ENCODE measurements around the gene TUFT1.

Gene TUFT1

GRCh38 chr1:151568626-151569088 lies 28.5 kb downstream of the TUFT1 start:
- H3K36me3 Mint-ChIP-seq, result peaks cover 0 to 4% of the 10 kb centered on the region in 2 donors
- H3K27me3 Mint-ChIP-seq, result no peaks in the 10 kb centered on the region
- no peak for ATAC-seq (replicated peaks)
- no peaks in the 10 kb centered on the region for H3K4me1 Mint-ChIP-seq
- H3K4me3 Mint-ChIP-seq, result no peak overlapping the region
- no peak overlapping the region for H3K27ac Mint-ChIP-seq
- DNase-seq, result no peak
- no peaks in the 10 kb centered on the region for H3K9me3 Mint-ChIP-seq

GRCh38 chr1:151570819-151571218 lies 30.7 kb downstream of the TUFT1 start:
- no peaks in the 10 kb centered on the region for H3K9me3 Mint-ChIP-seq
- no peak overlapping the region for H3K27ac Mint-ChIP-seq
- DNase-seq (no peak), ATAC-seq (replicated peaks) (no peak)
- H3K36me3 Mint-ChIP-seq, result peaks cover 0 to 10% of the 10 kb centered on the region in 2 donors
- no peaks in the 10 kb centered on the region for H3K27me3 Mint-ChIP-seq
- H3K4me1 Mint-ChIP-seq, result peaks cover 2 to 7% of the 10 kb centered on the region in 2 donors
- no peak overlapping the region for H3K4me3 Mint-ChIP-seq

DNA sequence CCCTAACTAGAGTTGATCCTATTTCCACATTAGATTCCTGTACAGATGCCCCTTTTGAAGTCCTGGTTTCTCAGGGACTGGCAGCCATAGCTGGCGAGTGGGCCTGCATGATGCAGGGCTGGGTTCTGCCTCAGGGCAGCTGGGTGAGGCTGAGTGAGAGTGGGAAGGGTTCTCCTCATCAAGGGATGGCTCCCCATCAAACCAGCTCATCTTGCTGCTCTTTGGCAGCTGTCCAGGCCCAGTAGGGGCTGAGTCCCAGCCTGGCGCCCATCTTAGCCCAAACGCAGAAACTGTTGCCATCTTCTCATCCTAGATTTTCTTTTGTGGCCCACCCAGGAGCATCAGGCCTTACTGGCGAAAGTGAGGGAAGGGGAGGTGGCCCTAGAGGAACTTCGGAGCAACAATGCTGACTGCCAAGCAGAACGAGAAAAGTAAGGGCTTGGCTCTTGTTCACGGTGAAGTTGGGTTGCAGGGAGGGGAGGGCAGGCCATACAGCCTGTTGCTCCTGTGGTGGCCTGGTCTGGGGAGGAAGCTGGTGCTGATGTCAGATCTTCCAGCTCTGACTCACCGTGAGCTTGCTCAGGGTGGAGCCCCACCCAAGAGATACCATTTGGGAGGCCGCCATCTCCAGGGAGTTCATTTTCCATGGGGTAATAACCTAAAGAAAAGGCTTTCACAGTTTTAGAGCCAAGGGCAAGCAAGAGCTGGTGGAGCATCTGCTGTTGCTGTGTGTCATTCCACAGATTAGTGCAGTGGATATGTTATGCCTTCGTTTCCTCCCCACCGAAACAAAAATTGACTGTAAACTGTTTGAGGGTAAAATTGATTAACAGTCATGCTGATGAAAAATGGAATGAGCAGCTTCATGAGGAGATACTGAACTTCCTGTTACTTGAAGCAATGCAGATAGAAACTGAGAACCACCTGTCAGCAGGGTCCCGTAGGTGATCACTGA lies 34.7 kb downstream of the TUFT1 start:
- Mint-ChIP-seq H3K4me1 (peaks cover 2 to 7% of the 10 kb centered on the region in 2 donors), H3K36me3 (peaks cover 0 to 10% of the 10 kb centered on the region in 2 donors), H3K27me3 (no peaks in the 10 kb centered on the region), H3K27ac (no peak overlapping the region), H3K9me3 (no peaks in the 10 kb centered on the region), H3K4me3 (no peak overlapping the region)
- DNase-seq, result peak; percentile 2
- ATAC-seq (replicated peaks), result peak in 1 of 2 donors; percentile 68

DNA sequence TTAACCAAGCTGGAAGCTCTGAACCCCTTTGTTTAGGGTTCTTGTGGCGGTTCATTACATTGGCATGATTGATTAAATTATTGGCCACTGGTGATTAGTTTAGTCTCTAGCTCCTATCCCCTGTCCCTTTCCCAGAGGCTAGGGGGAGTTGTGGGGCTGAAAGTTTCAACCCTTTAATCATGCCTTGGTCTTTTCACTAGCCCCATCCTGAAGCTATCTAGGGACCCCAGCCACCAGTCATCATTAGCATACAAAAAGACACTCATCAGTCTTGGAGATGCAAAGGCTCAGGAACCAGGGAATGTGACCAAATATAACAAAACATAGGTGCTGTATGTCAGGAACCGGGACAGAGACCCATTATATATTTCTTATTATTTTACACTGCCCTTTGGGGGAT lies 37.1 kb downstream of the TUFT1 start:
- peaks cover 2 to 7% of the 10 kb centered on the region in 2 donors for H3K4me1 Mint-ChIP-seq
- H3K9me3 Mint-ChIP-seq, result no peaks in the 10 kb centered on the region
- DNase-seq, result no peak
- ATAC-seq (replicated peaks), result no peak
- no peaks in the 10 kb centered on the region for H3K27me3 Mint-ChIP-seq
- H3K4me3 Mint-ChIP-seq, result no peak overlapping the region
- H3K27ac Mint-ChIP-seq, result no peak overlapping the region
- peaks cover 0 to 10% of the 10 kb centered on the region in 2 donors for H3K36me3 Mint-ChIP-seq

DNA sequence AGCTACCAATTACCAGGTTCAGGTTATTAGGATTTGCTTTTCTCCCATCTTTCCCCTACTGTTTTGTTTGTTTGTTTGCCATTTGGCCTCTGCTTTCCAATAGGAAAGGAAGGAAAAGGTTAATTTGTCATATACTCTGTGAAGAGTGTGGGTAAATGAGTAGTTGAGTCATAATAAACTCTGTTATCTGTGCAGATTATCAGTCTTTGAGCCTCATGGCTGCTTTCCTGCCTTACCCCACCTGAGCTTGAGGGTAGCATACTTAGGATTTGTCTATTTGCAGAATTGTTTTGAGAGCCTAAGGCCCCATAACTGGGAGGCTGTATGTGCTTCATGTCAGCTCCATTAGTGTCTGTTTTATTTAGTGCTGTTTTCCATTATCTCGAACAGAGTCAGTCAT lies 38.8 kb downstream of the TUFT1 start:
- H3K27me3 Mint-ChIP-seq, result no peaks in the 10 kb centered on the region
- H3K4me1 Mint-ChIP-seq, result peaks cover 2 to 7% of the 10 kb centered on the region in 2 donors

GRCh38 chr1:151579436-151580225 lies 39.5 kb downstream of the TUFT1 start:
- no peaks in the 10 kb centered on the region for H3K9me3 Mint-ChIP-seq
- no peak overlapping the region for H3K4me3 Mint-ChIP-seq
- H3K27me3 Mint-ChIP-seq, result no peaks in the 10 kb centered on the region
- peak overlapping the region; percentile 3 for H3K27ac Mint-ChIP-seq
- DNase-seq (no peak), ATAC-seq (replicated peaks) (no peak)
- peaks cover 2 to 7% of the 10 kb centered on the region in 2 donors for H3K4me1 Mint-ChIP-seq
- H3K36me3 Mint-ChIP-seq, result peaks cover 0 to 3% of the 10 kb centered on the region in 2 donors

More for the DNA sequence above, 38.8 kb downstream of the TUFT1 start:
- no peak overlapping the region for H3K4me3 Mint-ChIP-seq
- peaks cover 0 to 10% of the 10 kb centered on the region in 2 donors for H3K36me3 Mint-ChIP-seq
- H3K9me3 Mint-ChIP-seq, result no peaks in the 10 kb centered on the region
- ATAC-seq (replicated peaks) (no peak), DNase-seq (no peak)
- H3K27ac Mint-ChIP-seq, result no peak overlapping the region

DNA sequence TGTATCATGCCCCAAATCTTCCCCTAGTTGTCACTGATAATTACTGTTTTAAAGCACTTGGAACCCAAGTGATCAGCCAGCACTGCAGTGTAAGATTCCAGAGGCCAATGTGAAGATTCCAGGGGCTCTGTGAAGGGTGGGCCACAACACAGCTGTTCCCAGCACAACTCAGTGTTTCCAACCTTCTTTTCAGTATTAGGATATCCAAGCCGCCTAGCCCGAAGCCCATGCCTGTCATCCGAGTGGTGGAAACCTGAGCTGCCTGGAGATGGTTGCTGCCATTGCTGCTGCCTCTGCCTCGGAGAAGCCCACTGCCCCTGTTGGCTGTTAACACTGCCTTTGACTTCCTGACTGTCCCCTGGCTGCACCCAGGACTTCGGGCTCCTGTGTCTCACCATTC lies 41.3 kb downstream of the TUFT1 start:
- DNase-seq (no peak), ATAC-seq (replicated peaks) (no peak)
- Mint-ChIP-seq H3K36me3 (no peaks in the 10 kb centered on the region), H3K4me3 (no peak overlapping the region), H3K27me3 (no peaks in the 10 kb centered on the region), H3K4me1 (no peaks in the 10 kb centered on the region), H3K9me3 (no peaks in the 10 kb centered on the region), H3K27ac (no peak overlapping the region)

GRCh38 chr1:151581921-151582320 lies 41.8 kb downstream of the TUFT1 start:
- H3K27me3 Mint-ChIP-seq, result no peaks in the 10 kb centered on the region
- H3K4me1 Mint-ChIP-seq, result no peaks in the 10 kb centered on the region
- H3K27ac Mint-ChIP-seq, result no peak overlapping the region
- DNase-seq, result no peak
- H3K36me3 Mint-ChIP-seq, result no peaks in the 10 kb centered on the region
- H3K4me3 Mint-ChIP-seq, result no peak overlapping the region
- ATAC-seq (replicated peaks), result no peak
- H3K9me3 Mint-ChIP-seq, result no peaks in the 10 kb centered on the region

DNA sequence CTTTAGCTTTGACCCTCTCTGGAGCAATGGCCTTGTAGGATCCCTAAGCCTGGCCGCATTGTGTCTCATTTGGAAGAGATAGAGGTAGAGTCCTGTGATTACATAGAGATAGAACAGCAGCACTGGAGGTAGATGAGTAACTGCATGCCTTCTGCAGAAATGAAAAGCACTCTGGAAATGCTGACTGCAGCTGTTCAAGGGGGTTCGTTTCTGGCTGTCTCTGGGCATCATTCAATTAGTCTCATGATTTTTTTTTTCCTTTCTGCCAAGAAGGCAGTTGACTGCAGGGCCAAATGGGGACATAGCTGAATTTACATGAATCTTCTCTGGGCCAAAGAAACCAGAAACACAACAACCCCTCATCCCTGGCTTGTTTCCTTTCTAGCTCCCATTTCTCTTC lies 43.7 kb downstream of the TUFT1 start:
- Mint-ChIP-seq H3K27me3 (peaks cover 4 to 6% of the 10 kb centered on the region in 2 donors), H3K27ac (no peak overlapping the region), H3K9me3 (no peaks in the 10 kb centered on the region), H3K36me3 (no peaks in the 10 kb centered on the region), H3K4me3 (no peak overlapping the region), H3K4me1 (no peaks in the 10 kb centered on the region)
- DNase-seq, result no peak
- no peak for ATAC-seq (replicated peaks)

GRCh38 chr1:151584278-151584677 lies 44.2 kb downstream of the TUFT1 start:
- no peaks in the 10 kb centered on the region for H3K4me1 Mint-ChIP-seq
- H3K27ac Mint-ChIP-seq, result no peak overlapping the region
- H3K4me3 Mint-ChIP-seq, result no peak overlapping the region
- ATAC-seq (replicated peaks), result no peak
- peaks cover 4 to 6% of the 10 kb centered on the region in 2 donors for H3K27me3 Mint-ChIP-seq
- no peaks in the 10 kb centered on the region for H3K36me3 Mint-ChIP-seq
- DNase-seq, result no peak
- no peaks in the 10 kb centered on the region for H3K9me3 Mint-ChIP-seq

DNA sequence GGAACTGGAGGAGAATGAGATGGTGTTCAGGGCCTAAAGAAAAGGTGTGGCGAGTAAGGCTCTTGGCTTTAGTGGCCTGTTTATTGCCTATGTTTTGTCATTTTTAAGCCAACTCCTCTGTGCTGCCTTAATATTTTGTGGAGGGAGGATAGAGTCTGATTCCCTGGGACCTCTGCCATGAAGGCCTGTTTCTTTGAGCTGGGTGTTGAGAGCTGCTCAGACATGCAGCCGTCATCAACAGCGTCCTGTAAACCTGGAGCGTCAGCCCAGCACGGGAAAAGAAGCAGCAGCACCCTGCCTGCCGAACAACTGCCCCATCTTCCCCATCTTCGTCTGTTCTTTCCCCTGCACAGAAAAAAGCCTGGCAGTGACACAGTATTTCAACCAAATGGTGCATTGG lies 44.7 kb downstream of the TUFT1 start:
- H3K27ac Mint-ChIP-seq, result no peak overlapping the region
- H3K4me1 Mint-ChIP-seq, result no peaks in the 10 kb centered on the region
- ATAC-seq (replicated peaks), result no peak
- no peaks in the 10 kb centered on the region for H3K36me3 Mint-ChIP-seq
- H3K27me3 Mint-ChIP-seq, result peaks cover 4 to 6% of the 10 kb centered on the region in 2 donors
- H3K9me3 Mint-ChIP-seq, result no peaks in the 10 kb centered on the region
- no peak overlapping the region for H3K4me3 Mint-ChIP-seq
- DNase-seq, result no peak

- DNase-seq (no peak), ATAC-seq (replicated peaks) (peak; percentile 38 to 66)
- Mint-ChIP-seq H3K4me3 (no peak overlapping the region), H3K9me3 (peaks cover 3 to 5% of the 10 kb centered on the region in 2 donors), H3K4me1 (no peaks in the 10 kb centered on the region), H3K36me3 (peaks cover 0 to 4% of the 10 kb centered on the region in 2 donors), H3K27ac (no peak overlapping the region), H3K27me3 (peaks cover 6 to 8% of the 10 kb centered on the region in 2 donors)
Measured at GRCh38 chr1:151585622-151586021, 45.5 kb downstream of the TUFT1 start.

- ATAC-seq (replicated peaks), result no peak
- peaks cover 6 to 8% of the 10 kb centered on the region in 2 donors for H3K27me3 Mint-ChIP-seq
Measured at GRCh38 chr1:151590961-151591360, 50.9 kb downstream of the TUFT1 start.

GRCh38 chr1:151593730-151594129 lies 53.6 kb downstream of the TUFT1 start:
- peaks cover 0 to 5% of the 10 kb centered on the region in 2 donors for H3K27me3 Mint-ChIP-seq
- peaks cover 0 to 4% of the 10 kb centered on the region in 2 donors for H3K36me3 Mint-ChIP-seq
- no peak overlapping the region for H3K27ac Mint-ChIP-seq

More at GRCh38 chr1:151590961-151591360, 50.9 kb downstream of the TUFT1 start:
- no peak overlapping the region for H3K4me3 Mint-ChIP-seq
- peaks cover 7 to 10% of the 10 kb centered on the region in 2 donors for H3K4me1 Mint-ChIP-seq
- DNase-seq, result no peak
- H3K27ac Mint-ChIP-seq, result no peak overlapping the region
- peaks cover 6 to 15% of the 10 kb centered on the region in 2 donors for H3K9me3 Mint-ChIP-seq
- peaks cover 0 to 4% of the 10 kb centered on the region in 2 donors for H3K36me3 Mint-ChIP-seq

More at GRCh38 chr1:151593730-151594129, 53.6 kb downstream of the TUFT1 start:
- peak; percentile 45 to 66 for ATAC-seq (replicated peaks)
- Mint-ChIP-seq H3K4me1 (peaks cover 7 to 10% of the 10 kb centered on the region in 2 donors), H3K9me3 (peaks cover 6 to 15% of the 10 kb centered on the region in 2 donors), H3K4me3 (peak overlapping the region; percentile 67 to 73)
- no peak for DNase-seq
